Measurements from ENCODE around the gene RELA. TPM values are rescaled to one million over a fixed set of nuclear protein-coding genes. Genes with fewer than 3 reads are reported as not detected.

RELA gene
- total and polyA plus RNA-seq, 2 donors (not counting 3 experiments of a cell fraction or from before 2014, with no cell fraction given), result 78.7 to 105 TPM

- H3K79me2 ChIP-seq (ENCODE audit: control insufficient read depth, insufficient read depth, low read length), result peaks cover 48% of the 10 kb centered on the region
- dilution Hi-C loops (cut with MboI; ENCODE audit: extremely low pct_ligation_motif_present, low sequenced_read_pairs), result no loop called here
- no peaks in the 10 kb centered on the region for H4K20me1 ChIP-seq (replicated peaks; ENCODE audit: control insufficient read depth, extremely low read depth, insufficient read depth, low read length)
- H3K9ac ChIP-seq (replicated peaks; ENCODE audit: extremely low read depth, insufficient read depth, low read length), result peak overlapping the region; percentile 74
- H2AFZ ChIP-seq (ENCODE audit: low read depth, low read length), result no peak overlapping the region
- H3K36me3 ChIP-seq (ENCODE audit: control insufficient read depth in 2 of 2, extremely low read depth in 1 of 2, insufficient read depth in 2 of 2, low read length in 2 of 2), result peaks cover 0 to 34% of the 10 kb centered on the region in 2 experiments
- H3K27ac ChIP-seq (ENCODE audit: insufficient read depth, low read depth, low read length), result peak overlapping the region; percentile 45
- no peaks in the 10 kb centered on the region for H3K9me3 ChIP-seq (replicated peaks; ENCODE audit: control insufficient read depth, insufficient read depth, low read length)
- no peaks in the 10 kb centered on the region for H3K27me3 ChIP-seq (ENCODE audit: control insufficient read depth in 2 of 2, insufficient read depth in 2 of 2, low read length in 2 of 2)
- H3K4me2 ChIP-seq (ENCODE audit: insufficient read depth, low read length), result peak overlapping the region; percentile 86
- ChIA-PET POLR2A (interaction anchor here (1.2 kb wide), 1 partner anchor 10 kb away, joined by 3 read pairs; no protein-coding TSS in a partner anchor), CTCF (interaction anchor here (1.2 to 6.2 kb wide), 8 partner anchors 9 to 75 kb away, joined by 3 to 54 read pairs (median 8); partner anchors contain the start of genes FAM89B, KCNK7, SIPA1 and ZNRD2)
- peaks cover 32% of the 10 kb centered on the region for H3K4me1 ChIP-seq (ENCODE audit: control insufficient read depth, extremely low read depth, insufficient read depth, low read length)
- intact Hi-C loops (cut with micrococcal nuclease), result loop anchor here (1.0 kb wide), 4 partner anchors 9 to 194 kb away; partner anchors contain the start of genes NEAT1 and SIPA1
- TF ChIP-seq CTCF (IDR thresholded peaks at IDR 0.05; ENCODE audit: extremely low read depth in 1 of 2, insufficient read depth in 1 of 2, low read depth in 1 of 2, low read length in 2 of 2) (no peak), MYC (IDR thresholded peaks at IDR 0.05; ENCODE audit: low read depth, low read length) (no peak), GATA2 (IDR thresholded peaks at IDR 0.05; ENCODE audit: insufficient read depth, insufficient read length, low read depth, low read length) (no peak), POLR2A (IDR thresholded peaks at IDR 0.05; ENCODE audit: low read depth, low read length) (no peak)
- peak overlapping the region; percentile 64 to 90 (median 71) for H3K4me3 ChIP-seq (replicated peaks in 1 of 3; ENCODE audit: insufficient read depth in 1 of 3, low read depth in 1 of 3, low read length in 3 of 3)
- FAIRE-seq (no peak), DNase-seq (ENCODE audit: low read depth, low spot score) (no peak)
- BruUV-seq (replicated peaks), result no TSS peak
- H3K9me1 ChIP-seq (replicated peaks; ENCODE audit: control insufficient read depth, extremely low read depth, insufficient read depth, low read length), result no peaks in the 10 kb centered on the region
Measured at GRCh38 chr11:65615950-65616574, 46.7 kb downstream of the RELA start.

All from endothelial cell of umbilical vein (primary cell).